ENCODE data around the gene GPR137.
A peak's percentile ranks its signal among the peaks of the same experiment; 100 is the strongest.

Gene GPR137

DNA sequence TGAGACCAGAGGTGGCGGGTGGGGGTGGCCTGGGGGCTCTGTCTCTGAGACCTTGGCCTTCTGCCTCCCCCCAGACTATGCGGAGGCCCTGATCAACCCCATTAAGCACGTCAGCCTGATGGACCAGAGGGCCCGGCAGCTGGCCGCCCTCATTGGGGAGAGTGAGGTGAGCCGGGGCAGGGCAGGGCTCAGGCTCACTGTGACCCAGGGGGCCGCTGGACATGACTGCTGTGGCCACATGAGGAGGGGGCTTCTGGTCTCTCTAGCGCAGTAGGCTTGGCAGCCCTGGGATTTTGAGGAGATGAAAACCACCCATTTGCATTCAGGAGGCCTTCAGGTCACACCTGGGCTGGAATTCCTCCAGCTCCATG lies 21.7 kb upstream of the GPR137 start:
- no peak for DNase-seq

- no peak for DNase-seq
These were observed 21.2 kb upstream of the GPR137 start for GRCh38 chr11:64264371-64264852.

- DNase-seq = no peak
These were observed 20.2 kb upstream of the GPR137 start for GRCh38 chr11:64265176-64266160.

DNA sequence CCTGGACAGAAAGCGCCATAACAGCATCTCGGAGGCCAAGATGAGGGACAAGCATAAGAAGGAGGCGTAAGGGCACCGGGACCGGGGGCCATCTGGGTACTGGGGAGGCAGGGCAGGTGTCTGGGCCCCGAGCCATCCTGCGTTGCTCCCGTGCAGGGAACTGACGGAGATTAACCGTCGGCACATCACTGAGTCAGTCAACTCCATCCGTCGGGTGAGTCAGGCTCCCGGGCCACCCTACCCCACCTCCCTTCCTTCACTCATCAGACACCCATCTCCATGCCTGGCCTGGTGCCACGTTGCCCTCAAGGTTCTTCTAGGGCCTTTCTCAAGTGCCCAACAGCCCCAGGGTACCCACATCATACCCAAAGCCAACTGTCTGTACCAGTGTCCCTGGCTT lies 19.3 kb upstream of the GPR137 start:
- no peak for DNase-seq

GRCh38 chr11:64267207-64267945 lies 18.3 kb upstream of the GPR137 start:
- DNase-seq = no peak

DNA sequence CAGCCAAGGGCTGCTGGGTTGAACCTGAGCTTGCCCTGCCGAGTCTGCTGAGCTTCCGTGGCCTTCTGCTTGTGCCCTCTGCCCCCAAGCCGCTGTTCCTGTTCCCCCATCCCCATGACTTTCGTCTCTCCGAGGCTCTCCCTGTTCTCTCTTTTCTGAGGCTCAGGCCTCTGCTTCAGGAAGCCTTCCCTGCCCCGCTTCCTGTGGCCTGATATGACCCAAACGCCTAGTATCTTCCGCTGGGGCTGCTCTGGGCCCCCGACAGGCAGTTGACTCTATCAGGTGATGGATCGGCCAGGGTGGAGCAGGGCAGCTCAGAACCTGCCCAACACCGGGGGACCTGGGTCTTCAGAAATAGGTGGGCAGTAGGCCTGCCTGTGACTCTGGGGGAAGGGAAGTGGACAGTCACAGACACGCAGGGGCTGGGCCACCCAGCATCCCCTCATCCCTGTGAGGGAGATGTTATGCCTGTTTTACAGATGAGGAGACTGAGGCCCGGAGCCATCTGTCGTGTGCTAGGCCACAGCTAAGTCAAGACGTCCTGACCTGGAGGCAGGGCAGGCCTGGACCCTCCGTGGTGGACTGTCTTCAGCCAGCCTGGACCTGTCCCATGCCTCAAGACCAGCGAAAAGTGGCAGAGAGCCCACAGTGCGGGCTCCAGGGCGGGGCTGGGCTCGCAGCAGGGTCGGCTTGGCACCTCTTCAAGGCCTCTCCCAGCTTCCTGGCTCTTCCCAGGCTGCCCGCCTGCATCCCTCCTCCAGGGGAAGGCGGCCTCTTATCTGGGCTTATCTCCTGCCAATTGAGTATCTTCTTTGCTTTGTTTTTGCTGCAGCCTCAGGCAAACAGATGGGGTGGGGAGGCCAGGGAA lies 17.4 kb upstream of the GPR137 start:
- peak in 5 of 14 donors; percentile 17 to 76 (median 37) for DNase-seq

- DNase-seq = peak in 6 of 14 donors; percentile 61 to 78 (median 64)
These were observed 16.6 kb upstream of the GPR137 start for GRCh38 chr11:64268893-64269539.

DNA sequence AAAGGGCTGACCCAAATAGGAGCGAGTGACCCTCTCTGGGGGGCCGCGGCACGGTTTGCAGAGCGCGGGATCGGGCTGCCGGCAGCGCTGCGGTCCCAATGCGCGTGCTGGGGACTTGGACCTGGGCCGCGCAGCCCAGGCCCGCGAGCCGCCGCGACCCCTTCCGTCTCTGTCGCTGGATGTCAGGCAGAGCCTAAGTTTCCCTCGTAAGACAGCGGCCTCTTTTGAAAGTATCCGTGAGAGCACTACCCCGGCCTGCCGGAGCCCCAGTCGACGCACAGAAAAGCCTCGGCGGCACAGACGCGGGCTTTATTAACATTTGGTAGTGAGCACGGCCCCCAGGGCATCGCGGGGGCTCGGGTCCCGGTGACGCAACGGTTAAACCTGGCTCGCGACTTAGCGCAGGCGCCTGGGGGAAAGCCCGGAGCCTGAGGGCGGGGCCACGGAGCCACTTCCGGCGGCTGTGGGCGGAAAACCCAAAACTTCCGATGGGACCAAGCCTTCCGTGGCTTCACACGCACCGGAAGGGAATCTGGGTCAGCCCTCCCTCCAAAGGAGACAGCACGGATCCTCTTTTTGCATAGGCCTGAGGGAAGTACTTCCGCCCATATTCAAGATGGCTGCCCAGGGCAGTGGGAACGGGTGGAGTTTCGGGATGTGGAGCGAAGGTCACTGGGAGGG lies 16.0 kb upstream of the GPR137 start:
- peak; percentile 68 to 100 (median 98) for DNase-seq

- no peak for DNase-seq
These were observed 10.4 kb upstream of the GPR137 start for GRCh38 chr11:64275031-64275800.

DNA sequence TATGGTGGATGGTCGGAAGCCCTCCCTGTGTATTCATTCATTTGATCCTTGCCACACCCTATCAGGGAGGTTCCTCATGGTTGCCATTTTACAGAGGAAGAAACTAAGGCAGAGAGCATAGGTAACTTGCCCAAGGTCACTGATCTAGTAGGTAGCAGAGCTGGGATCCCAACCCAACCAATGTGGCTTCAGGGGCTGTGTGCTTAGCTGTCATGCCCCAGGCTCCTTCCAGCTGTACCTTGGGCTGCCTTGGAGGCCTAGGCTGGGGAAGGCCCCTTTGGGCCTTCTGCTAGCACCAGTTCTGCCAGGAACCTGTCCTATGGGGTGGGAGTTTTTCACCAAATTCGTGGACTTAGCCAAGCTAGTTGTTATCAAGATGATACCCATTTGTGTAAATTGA lies 9.8 kb upstream of the GPR137 start:
- DNase-seq = no peak

- peak in 1 of 14 donors; percentile 62 for DNase-seq
These were observed 8.8 kb upstream of the GPR137 start for GRCh38 chr11:64276653-64277431.

GRCh38 chr11:64278576-64279190 lies 7.0 kb upstream of the GPR137 start:
- DNase-seq = no peak

- DNase-seq = no peak
These were observed 3.5 kb upstream of the GPR137 start for GRCh38 chr11:64281957-64282770.

DNA sequence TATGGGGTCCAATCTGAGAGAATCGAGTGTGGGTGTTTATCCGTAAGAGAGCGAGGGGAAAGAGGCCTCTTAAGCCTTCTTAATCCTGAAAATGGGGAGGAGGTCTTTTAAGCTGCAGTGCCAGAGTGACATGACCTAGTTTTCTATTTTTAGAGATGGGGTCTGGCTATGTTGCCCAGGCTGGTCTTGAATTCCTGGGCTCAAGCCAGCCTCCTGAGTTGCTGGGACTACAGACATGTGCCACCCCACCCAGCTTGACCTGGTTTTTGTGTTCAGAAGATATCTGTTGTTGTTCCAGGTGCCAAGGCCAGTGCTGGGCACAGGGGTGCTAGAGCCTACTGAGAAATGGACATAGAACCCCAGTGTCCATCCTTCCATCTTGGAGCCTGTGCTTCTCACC lies 2.6 kb upstream of the GPR137 start:
- no peak for DNase-seq

DNA sequence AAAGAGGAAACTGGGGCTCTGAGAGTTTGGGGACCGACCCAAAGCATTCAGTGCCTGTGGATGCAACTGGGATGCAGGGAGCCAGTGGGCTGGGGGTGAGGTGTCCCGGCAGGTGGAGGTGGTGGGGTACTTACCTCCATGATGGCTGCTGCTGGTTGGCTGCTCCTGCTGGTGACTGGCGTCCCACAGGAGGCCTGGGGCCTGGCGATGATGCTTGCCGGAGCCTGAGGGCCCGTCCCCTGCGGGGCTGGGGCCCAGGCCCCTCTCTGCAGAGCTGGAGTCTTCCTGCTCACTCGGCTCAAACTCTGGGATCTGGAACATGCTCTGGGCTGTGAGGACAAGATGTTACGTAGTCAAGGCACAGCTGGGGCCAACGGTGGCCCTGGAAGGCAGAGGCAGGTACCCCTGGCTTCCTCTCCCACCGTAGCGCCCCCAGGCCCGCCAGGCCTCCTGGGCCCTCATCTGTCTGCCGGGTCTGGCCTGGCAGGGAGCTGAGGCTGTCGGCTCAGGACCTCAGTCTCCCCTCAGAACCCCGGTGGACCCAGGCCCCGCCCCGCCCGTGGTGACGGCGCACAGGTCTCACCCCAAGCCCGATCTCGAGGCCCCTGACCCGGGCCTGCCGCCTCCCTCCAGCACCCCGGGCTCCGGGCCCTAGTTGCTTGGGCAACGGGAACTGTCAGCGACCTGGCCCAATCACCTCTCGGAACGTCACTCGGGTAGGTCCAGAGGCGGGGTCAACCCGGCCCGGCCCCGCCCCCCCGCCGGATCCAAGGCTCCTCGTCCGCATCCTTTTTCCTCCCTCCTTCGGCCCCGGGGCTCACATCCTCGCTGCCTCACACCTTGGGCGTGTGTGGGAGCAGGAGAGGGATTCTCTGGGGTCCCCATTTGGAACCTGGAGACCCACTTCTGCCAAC lies 1.3 kb upstream of the GPR137 start, which contains the start of gene BAD:
BAD (minus strand) TSS at position 618 of the 914 bp plus-strand sequence; CDS start at position 321, 297 bp downstream.
- DNase-seq = peak; percentile 71 to 95 (median 93)

- peak in 1 of 14 donors; percentile 49 for DNase-seq
These were observed 495 bp downstream of the GPR137 start for GRCh38 chr11:64285885-64286800.
